Mucosa of descending colon (tissue), 3 donors: Measurements from ENCODE around the gene SF3B6. TPM values are rescaled to one million over a fixed set of nuclear protein-coding genes. Genes with fewer than 3 reads are reported as not detected.

ENCODE experiments used
- ATAC-seq: fragments of 200-7000 bp; cut with Tn5 transposase; one replicate; pipeline ENCODE4 v1.9.1; 2020; ENCODE audit warnings: mild to moderate bottlenecking, moderate library complexity
- DNase-seq, 3 donors: peaks; one replicate each; pipeline ENCODE4 v3.0.0-alpha.2; 2020
- H3K36me3 ChIP-seq: fragments of 200-600 bp; one replicate; pipeline ENCODE4 v1.8.0; 2021; ENCODE audit warnings: low read depth, mild to moderate bottlenecking
- H3K4me1 ChIP-seq: fragments of 200-600 bp; one replicate; pipeline ENCODE4 v1.8.0; 2021; ENCODE audit warnings: low read depth, mild to moderate bottlenecking
- H3K4me3 ChIP-seq: fragments of 200-600 bp; one replicate; pipeline ENCODE4 v1.8.0; 2021; ENCODE audit warnings: mild to moderate bottlenecking
- H3K9me3 ChIP-seq: fragments of 200-600 bp; one replicate; pipeline ENCODE4 v1.8.0; 2021; ENCODE audit warnings: mild to moderate bottlenecking
- CTCF ChIP-seq: fragments of 200-600 bp; IDR thresholded peaks from one replicate; pipeline ENCODE4 v1.8.0; 2022; ENCODE audit warnings: antibody characterized with exemption, mild to moderate bottlenecking
- intact Hi-C, 2 donors: fragments of 100-400 bp; cut with DNase I in 1 of 2; cut with micrococcal nuclease in 1 of 2; formaldehyde crosslinking; loops; one replicate each; pipeline versions ENCODE4 v1.11.0 to v1.11.1; 2022; cut with DNase I, micrococcal nuclease
- total RNA-seq, 3 donors: library from RNA; stranded (reverse); fragmentation: NEBNext Ultra II Directional in 2 of 3; extraction: Animal tissue kit (Norgen Biotek cat#: 25700) in 2 of 3; gene quantifications; one replicate each; pipeline versions ENCODE4 v1.2.1 to v1.2.4, GENCODE V29; 2021 to 2023
- donor health status: DM: no; HTN: no; CAD: no; lungs with moderate emphysema.
- donor health status: DM: no; HTN: no; CAD: no.
- donor health status: DM: no; HTN: yes; CAD: no.

Gene SF3B6
- total RNA-seq, 3 donors from 2014 or later = 75.1 to 90.1 (median 76.1) TPM

- Histone ChIP-seq H3K36me3 (no peaks in the 10 kb centered on the region), H3K4me3 (no peak overlapping the region), H3K4me1 (peaks cover 3% of the 10 kb centered on the region), H3K9me3 (no peaks in the 10 kb centered on the region)
- intact Hi-C loops = no loop called here
- no peak for DNase-seq
- no peak for ATAC-seq
- no peak for TF ChIP-seq CTCF
Measured at GRCh38 chr2:24121469-24121868, 45.3 kb upstream of the SF3B6 start.

- ATAC-seq (no peak), DNase-seq (no peak)
- Histone ChIP-seq H3K9me3 (no peaks in the 10 kb centered on the region), H3K4me3 (no peak overlapping the region), H3K4me1 (peaks cover 3% of the 10 kb centered on the region), H3K36me3 (no peaks in the 10 kb centered on the region)
- no peak for TF ChIP-seq CTCF
- intact Hi-C loops = no loop called here
Measured at GRCh38 chr2:24121066-24121465, 44.9 kb upstream of the SF3B6 start.

GRCh38 chr2:24117902-24118301 is 41.8 kb upstream of the SF3B6 start:
- no peak for TF ChIP-seq CTCF
- intact Hi-C loops = no loop called here
- Histone ChIP-seq H3K4me1 (peaks cover 3% of the 10 kb centered on the region), H3K36me3 (no peaks in the 10 kb centered on the region), H3K4me3 (no peak overlapping the region), H3K9me3 (no peaks in the 10 kb centered on the region)
- no peak for ATAC-seq
- DNase-seq = no peak

GRCh38 chr2:24115057-24115456 is 38.9 kb upstream of the SF3B6 start:
- intact Hi-C loops = no loop called here
- no peak for TF ChIP-seq CTCF
- H3K4me3 ChIP-seq = no peak overlapping the region
- DNase-seq = no peak
- no peaks in the 10 kb centered on the region for H3K9me3 ChIP-seq
- ATAC-seq = no peak
- H3K4me1 ChIP-seq = no peaks in the 10 kb centered on the region
- H3K36me3 ChIP-seq = no peaks in the 10 kb centered on the region

GRCh38 chr2:24111407-24111901 is 35.3 kb upstream of the SF3B6 start:
- H3K4me3 ChIP-seq = no peak overlapping the region
- ATAC-seq (no peak), DNase-seq (no peak)
- H3K9me3 ChIP-seq = peaks cover 2% of the 10 kb centered on the region
- H3K4me1 ChIP-seq = no peaks in the 10 kb centered on the region
- no peaks in the 10 kb centered on the region for H3K36me3 ChIP-seq
- TF ChIP-seq CTCF = no peak
- intact Hi-C loops = no loop called here
